Spleen (tissue), 7 donors: ENCODE measurements around the gene ETV1.

Experiments used
- CTCF ChIP-seq, 11 experiments: fragments of 200-600 bp in 7 of 11; fragments of 450-650 bp in 4 of 11; sonication (generic) in 4 of 11; IDR thresholded peaks in 8 of 11; conservative IDR thresholded peaks in 3 of 11; 1 replicate in 7 of 11; 2 replicates in 4 of 11; pipeline versions ENCODE4 v1.4.0 to v1.8.0; 2016 to 2021; ENCODE audit warnings: antibody characterized with exemption in 11 of 11, inconsistent platforms in 4 of 11, mild to moderate bottlenecking in 1 of 11
- POLR2A ChIP-seq, 3 donors: fragments of 450-650 bp; IDR thresholded peaks; one replicate each; pipeline ENCODE4 v1.5.1; 2017; ENCODE audit warnings: antibody characterized with exemption in 3 of 3, mild to moderate bottlenecking in 1 of 3
- POLR2AphosphoS5 ChIP-seq, 3 donors: sonication (generic); formaldehyde crosslinking; IDR thresholded peaks; one replicate each; pipeline ENCODE4 v1.5.1; 2017; ENCODE audit warnings: antibody characterized with exemption in 3 of 3
- donor health status: DM: no; HTN: no; CAD: no; lungs with moderate emphysema.
- donor health status: DM: no; HTN: no; CAD: no.
- donor health status: DM: no; HTN: no; CAD: no.

GRCh38 chr7:14020339-14020900, 31.0 kb upstream of the ETV1 start:
- TF ChIP-seq CTCF (IDR thresholded peaks at IDR 0.05 in 8 of 11, conservative IDR thresholded peaks at IDR 0.05 in 3 of 11) (no peak), POLR2A (IDR thresholded peaks at IDR 0.05) (no peak), POLR2AphosphoS5 (IDR thresholded peaks at IDR 0.05) (no peak)
